ENCODE measurements around the gene ECHDC1.

ECHDC1 gene

GRCh38 chr6:127279815-127280214 lies 63.6 kb downstream of the ECHDC1 start:
- no peak for DNase-seq

DNA sequence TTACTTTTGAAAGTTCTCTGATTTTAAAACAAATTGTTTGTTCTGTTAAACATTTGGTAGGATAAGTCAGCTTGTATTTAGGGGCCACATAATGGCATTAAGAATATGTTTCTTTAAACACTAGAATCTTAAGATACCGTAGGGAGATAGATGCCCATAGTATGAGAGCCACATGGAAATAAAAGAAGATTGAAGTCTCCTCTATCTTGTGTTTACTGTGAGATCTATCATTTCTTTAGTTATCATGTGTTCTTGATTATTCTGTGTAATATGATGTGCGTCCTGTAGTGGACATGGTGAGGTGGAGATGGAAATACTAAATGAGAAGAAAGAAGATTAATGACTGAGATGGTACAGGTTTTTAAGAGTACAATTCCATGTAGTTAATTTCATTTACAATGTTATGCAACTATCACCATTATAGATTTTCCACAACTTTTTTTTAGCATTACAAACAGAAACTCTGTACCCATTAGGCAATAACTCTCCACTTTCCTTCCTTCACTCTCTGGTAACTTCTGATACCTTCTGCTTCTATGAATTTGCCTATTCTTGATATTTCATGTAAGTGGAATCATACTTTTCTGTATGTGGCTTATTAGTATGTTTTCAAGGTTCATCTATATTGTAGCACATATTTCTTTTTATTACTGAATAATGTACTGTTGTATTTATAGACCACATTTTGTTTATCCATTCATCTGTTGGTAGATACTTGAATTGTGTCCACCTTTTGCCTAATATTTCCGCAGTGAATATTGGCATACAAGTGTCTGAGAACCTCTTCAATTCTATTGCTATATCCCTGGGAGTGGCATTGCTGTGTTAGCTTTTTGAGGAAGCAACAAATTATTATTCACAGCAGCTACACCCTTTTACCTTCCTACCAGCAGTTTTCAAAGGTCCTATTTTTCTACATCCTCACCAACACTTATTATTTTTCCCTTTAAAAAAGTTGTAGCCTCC lies 65.2 kb downstream of the ECHDC1 start:
- no peak for DNase-seq

- DNase-seq: no peak
Measured at GRCh38 chr6:127276331-127276730, 67.1 kb downstream of the ECHDC1 start.

- no peak for DNase-seq
Measured at GRCh38 chr6:127273499-127273898, 69.9 kb downstream of the ECHDC1 start.

DNA sequence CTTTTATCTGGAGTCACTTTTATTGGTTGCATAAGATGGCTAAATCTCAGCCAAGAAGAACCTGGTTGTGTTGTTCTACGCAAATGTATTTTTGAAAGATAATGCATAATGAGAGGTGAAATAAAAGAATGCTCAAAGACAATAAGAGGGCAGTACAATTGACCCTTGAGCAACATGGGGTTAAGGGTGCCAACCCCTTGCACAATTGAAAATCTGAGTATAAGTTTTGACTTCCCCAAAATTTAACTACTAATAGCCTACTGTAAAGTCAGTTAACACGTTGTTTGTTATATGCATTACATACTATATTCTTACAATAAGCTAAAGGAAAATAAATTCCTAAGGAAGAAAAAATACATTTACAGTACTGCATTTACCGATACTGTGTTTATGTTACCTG lies 70.8 kb downstream of the ECHDC1 start:
- DNase-seq: no peak

DNA sequence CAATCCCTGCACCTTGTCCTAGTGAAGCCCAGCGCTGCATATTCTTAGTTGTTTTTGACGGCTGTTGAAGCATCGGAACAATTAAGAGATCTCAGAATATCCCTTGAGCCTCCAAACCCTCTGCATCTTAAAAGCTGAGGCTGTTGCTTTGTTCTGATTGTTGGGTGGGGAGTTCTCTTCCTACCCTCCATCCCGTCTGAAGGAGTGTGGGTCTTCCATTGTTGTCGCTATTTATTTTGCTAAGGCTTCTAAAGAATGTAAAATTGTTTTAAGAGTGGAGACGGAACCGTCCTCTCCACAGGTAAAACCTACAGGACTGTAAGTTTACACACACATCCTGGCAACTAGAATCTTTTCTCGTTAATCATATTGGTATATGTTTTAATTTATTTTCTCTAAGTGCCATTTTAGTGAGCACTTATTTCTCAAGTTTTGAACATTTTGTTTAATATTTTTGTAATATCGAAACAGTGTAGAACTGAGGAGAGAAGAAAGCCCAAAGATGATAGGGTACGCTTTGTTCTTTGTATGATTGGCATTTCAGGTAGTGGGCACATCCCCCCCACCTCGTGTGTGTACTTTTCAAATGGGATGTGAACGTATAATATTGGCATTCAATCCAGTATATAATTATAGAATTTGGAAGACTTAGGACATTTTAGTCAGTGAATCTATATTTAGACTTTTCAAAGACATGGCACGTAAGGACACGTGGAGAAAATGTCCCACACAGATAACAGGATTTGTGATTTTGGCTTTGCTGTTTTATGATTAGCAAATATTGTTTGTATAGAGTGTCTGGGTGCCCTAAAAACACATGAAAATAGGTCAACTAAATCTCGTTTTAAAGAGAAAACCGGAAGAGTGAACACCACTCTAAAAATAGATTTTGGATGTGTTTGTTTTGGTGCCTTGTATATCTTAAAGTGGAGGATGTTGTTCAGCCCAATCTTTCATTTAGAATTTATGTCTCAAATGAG lies 75.5 kb downstream of the ECHDC1 start:
- DNase-seq: no peak

GRCh38 chr6:127266892-127267645 lies 76.3 kb downstream of the ECHDC1 start:
- DNase-seq: peak; percentile 85

DNA sequence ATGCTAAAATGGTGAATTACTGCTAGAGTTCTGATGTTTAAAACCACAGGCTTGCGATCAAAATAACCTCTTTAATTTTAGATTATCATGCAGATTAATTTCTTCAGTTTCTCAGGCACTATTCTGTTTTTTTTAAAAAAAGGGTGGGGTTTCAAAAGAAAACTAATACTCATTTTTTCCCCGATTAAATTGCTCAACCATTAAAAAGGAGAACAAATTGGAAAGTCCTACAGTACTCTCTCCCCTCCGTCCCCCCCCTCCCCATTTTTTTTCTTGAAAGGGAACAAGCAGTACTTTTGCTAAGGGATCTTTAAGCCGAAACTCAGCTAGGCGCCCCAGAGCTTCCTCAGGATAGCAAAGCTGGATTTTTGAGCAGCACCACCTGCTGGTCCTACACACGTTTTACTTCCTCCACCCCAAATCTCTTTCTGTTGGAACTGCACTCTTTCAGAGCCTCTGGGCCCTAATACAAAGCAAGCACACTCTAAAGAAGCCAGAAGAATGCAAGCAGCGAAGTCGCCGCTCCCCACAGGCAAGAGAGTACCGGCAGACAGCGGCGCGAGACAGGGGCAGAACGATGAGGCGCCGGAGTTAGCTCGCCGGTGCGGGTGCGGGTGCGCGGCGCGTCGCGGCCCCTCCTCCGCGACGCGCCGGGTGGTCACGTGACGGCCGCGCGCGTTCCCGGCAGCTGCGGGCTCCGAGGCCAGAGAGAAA lies 77.1 kb downstream of the ECHDC1 start, which contains the start of gene RNF146:
Gene RNF146, plus strand, starts transcription at position 687 of the 714 bp plus-strand sequence. CDS start 13,475 bp downstream, outside the sequence.
- DNase-seq: peak; percentile 92

DNA sequence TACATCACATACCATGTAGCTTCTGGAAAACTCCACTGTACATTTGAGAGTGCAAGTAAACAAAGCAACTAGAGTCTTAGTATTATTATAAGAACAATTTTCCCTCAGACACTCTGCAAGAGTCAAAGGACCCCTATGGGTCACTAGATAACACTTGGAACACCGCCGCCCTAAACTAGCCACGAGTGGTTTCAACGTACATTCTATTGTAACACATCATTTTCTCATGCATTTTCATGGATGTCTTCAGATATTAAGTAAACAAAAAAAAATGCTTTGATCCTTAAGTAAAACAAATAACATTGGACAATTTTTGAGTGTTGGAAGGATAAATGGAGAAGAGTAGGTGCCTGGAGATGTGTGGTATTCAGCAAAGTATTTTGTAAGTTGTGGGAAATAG lies 79.9 kb downstream of the ECHDC1 start:
- DNase-seq: no peak

DNA sequence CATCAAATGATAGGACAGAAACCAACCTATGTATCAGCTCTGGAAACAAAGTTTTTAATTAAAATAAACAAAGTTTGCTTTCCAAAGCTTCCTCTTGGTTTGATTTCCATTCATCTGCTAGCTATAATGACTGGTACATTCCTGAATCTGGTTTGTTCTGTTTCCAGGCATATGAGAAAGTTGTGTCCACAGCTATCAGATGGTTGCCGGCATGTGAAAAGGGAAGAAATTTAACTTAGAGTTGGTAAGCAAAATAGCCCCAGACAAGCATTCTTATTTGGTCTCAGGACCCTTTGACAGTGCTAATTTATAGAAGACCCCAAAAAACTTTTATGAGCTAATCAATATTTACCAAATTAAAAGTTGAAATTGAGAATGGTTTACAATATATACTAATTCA lies 80.5 kb downstream of the ECHDC1 start:
- DNase-seq: no peak

- DNase-seq: no peak
Measured at GRCh38 chr6:127255286-127255685, 88.1 kb downstream of the ECHDC1 start.

GRCh38 chr6:127249621-127250020 lies 93.8 kb downstream of the ECHDC1 start:
- no peak for DNase-seq

DNA sequence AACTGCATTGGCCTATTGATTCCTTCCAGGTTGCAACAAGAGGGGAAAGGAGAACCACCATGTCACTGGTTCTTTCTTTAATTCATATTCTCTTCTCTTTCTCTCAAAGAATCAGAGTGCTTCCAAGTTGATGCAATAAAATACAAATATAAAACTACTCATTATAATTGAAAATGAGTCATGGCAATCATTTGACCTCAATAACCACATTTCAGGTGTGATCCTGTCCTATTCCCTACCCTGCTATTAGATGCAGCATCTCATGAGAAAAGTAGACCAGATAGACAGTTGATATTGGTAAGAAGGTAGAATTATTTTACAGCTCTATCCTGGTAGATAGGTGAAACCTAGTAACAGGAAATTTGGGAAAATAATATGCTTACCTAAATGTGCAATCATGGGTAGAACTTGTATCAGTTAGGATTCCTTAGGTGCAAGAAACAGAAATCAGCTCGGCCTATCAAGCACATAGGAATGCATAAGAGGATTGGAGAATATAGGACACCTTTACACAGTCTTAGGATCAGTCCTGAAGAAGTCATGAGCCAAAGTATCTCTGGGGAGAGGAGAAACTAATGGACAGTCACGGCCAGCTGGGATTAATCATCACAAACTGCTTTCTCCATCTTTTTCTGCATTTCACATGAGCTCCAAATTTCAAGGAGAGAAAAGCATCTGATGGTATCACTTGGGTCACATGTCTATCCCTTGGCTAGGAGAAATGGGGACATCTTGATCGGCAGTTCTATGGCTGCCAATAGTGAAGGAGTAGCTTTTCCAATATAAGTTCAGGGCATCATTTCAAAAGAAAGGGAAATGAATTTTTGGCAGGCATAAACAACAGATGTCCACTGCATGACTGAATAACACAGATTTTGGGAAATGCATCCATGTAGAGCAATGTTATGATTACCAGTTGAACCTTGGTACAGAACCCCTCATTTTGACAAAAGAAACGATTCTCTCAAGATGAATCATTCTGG lies 96.0 kb downstream of the ECHDC1 start:
- no peak for DNase-seq

DNA sequence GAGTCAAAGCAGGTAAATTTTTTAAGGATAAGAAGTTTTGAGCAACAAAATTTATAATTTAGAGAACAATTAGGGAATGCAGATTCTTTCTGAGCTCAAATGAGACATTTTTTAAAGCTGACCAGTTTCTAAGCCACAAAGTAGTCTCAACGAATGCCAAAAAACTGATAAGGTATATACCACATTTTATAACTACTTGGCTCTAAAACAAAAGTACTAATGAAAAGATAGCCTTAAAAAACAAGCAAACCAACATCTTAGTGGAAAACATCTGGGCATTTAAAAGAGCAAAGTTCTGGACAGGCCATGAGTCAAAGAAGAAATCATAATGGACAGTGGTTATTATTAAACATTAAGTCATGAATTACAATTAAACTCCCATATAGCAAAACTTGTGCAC lies 99.9 kb downstream of the ECHDC1 start:
- DNase-seq: no peak
